ENCODE results near the gene CNNM4. TPM values are rescaled to one million over a fixed set of nuclear protein-coding genes. Genes with fewer than 3 reads are reported as not detected.

The CNNM4 gene
- total RNA-seq, 1 experiment from 2014 or later, result 14.0 TPM

DNA sequence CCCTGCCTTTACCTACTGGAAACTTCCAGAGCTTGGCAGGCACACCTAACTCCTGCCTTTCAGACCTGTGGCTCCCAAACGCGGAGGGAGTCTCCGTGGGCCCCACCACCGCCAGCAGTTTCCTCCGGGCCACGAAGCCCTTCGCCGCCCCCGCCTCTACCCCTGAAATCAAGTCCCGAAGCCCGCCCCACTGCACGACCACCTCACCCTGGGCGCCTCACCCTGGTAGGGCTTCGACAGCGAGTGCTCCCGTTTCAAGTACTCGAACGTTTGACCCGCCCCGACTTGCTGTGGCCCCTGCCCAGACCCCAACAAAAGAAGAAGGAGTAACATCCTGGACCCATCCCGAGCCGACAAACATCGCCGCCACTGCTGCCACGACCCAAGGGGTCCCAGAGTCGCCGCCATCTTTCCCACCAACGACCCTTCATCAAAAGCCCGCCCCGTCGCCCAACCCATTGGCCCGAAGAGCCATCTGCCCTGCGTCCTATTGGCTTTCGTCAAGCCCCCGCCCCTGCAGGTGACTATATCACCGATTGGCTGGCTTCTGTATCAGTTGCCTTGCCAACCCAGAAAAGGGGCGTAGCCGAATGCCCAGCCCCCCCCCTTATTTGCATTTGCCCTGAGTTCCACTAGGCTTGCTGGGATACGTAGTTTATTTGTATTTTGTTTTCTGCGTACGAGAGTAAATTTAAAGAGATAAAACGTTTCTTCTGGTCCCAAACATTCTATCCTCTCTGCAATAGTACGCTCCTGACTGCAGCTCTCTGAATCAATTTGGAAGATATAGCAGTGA lies 20.9 kb upstream of the CNNM4 start, which contains the start of gene LMAN2L (continued):
- no peak for TF ChIP-seq ZNF317 (CRISPR knock-in tag; IDR thresholded peaks at IDR 0.05; ENCODE audit: borderline replicate concordance, low read depth)
- TF ChIP-seq, protein P1, sequence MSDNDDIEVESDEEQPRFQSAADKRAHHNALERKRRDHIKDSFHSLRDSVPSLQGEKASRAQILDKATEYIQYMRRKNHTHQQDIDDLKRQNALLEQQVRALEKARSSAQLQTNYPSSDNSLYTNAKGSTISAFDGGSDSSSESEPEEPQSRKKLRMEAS (CRISPR knock-in tag; IDR thresholded peaks at IDR 0.05), result 0 out of 2 replicates have a peak, but pooled peaks have one; percentile 46
- TF ChIP-seq FOXK1 (CRISPR knock-in tag; IDR thresholded peaks at IDR 0.05), result peak; percentile 45; the same call in 1 of the 2 replicates
- TF ChIP-seq SP1 (CRISPR knock-in tag; conservative IDR thresholded peaks at IDR 0.05), result peak; percentile 90
- TF ChIP-seq, protein P2, sequence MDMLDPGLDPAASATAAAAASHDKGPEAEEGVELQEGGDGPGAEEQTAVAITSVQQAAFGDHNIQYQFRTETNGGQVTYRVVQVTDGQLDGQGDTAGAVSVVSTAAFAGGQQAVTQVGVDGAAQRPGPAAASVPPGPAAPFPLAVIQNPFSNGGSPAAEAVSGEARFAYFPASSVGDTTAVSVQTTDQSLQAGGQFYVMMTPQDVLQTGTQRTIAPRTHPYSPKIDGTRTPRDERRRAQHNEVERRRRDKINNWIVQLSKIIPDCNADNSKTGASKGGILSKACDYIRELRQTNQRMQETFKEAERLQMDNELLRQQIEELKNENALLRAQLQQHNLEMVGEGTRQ (CRISPR knock-in tag; IDR thresholded peaks at IDR 0.05), result peak; percentile 66
- 0 out of 2 replicates have a peak, but pooled peaks have one; percentile 43 for TF ChIP-seq NFE2L1 (CRISPR knock-in tag; IDR thresholded peaks at IDR 0.05)

DNA sequence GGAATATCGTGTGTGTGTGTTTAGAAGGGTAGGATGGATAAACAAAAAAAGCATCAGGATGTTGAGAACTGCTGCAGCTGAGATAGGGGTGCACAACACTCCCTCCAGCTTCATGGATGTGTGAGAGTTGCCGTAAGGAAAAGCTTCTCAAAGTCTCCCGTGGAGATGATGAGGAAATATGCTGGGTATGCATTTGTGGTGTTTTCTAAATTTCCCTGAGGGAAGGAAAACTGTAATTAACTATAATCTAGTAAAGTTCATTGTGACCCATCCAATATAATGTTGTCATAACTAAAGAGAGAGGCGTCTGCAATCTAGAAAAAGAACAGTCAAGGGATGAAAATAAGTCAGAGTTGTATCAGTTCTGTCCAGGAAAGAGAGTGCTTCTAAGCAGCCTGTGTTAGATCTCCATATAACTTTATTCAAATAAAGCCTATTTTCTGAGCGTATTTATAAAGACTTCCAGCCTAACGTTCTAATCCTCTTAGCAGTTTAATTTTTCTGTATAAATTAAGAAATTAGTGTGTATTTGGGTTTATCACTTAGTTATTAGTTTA lies 13.6 kb upstream of the CNNM4 start:
- TF ChIP-seq FOXJ3 (CRISPR knock-in tag; IDR thresholded peaks at IDR 0.05; ENCODE audit: borderline replicate concordance) (no peak), ZNF138 (CRISPR knock-in tag; conservative IDR thresholded peaks at IDR 0.05) (no peak)
- TF ChIP-seq, protein P3, sequence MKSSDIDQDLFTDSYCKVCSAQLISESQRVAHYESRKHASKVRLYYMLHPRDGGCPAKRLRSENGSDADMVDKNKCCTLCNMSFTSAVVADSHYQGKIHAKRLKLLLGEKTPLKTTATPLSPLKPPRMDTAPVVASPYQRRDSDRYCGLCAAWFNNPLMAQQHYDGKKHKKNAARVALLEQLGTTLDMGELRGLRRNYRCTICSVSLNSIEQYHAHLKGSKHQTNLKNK (CRISPR knock-in tag; IDR thresholded peaks at IDR 0.05), result no peak
- TF ChIP-seq, protein P4, sequence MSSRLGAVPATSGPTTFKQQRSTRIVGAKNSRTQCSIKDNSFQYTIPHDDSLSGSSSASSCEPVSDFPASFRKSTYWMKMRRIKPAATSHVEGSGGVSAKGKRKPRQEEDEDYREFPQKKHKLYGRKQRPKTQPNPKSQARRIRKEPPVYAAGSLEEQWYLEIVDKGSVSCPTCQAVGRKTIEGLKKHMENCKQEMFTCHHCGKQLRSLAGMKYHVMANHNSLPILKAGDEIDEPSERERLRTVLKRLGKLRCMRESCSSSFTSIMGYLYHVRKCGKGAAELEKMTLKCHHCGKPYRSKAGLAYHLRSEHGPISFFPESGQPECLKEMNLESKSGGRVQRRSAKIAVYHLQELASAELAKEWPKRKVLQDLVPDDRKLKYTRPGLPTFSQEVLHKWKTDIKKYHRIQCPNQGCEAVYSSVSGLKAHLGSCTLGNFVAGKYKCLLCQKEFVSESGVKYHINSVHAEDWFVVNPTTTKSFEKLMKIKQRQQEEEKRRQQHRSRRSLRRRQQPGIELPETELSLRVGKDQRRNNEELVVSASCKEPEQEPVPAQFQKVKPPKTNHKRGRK (CRISPR knock-in tag; IDR thresholded peaks at IDR 0.05; ENCODE audit: borderline replicate concordance), result no peak
- H3K9me3 Mint-ChIP-seq, result no peaks in the 10 kb centered on the region
- H3K36me3 Mint-ChIP-seq, result no peaks in the 10 kb centered on the region
- CTCF ChIA-PET, result no interaction called here
- H3K4me1 Mint-ChIP-seq, result peaks cover 9% of the 10 kb centered on the region
- H3K27me3 Mint-ChIP-seq (ENCODE audit: low read depth), result no peaks in the 10 kb centered on the region; the same call in 1 of the 2 replicates
- H3K4me3 Mint-ChIP-seq, result no peak overlapping the region
- no peak overlapping the region for H3K27ac Mint-ChIP-seq
- ATAC-seq (no peak), DNase-seq (ENCODE audit: low spot score) (no peak)
- POLR2A ChIA-PET, result no interaction called here

DNA sequence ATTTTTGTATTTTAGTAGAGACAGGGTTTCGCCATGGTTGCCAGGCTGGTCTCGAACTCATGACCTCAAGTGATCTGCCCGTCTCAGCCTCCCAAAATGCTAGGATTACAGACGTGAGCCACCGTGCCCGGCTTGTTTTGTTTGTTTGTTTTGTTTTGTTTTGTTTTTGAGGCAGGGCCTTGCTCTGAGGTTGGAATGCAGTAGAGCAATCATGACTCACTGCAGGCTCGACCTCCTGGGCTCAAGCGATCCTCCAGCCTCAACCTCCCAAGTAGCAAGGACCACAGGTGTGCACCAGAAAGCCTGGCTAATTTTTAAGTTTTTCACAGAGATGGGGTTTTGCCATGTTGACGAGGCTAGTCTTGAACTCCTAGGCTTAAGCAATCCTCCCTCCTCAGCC lies 8.9 kb upstream of the CNNM4 start:
- ATAC-seq (no peak), DNase-seq (ENCODE audit: low spot score) (no peak)
- no peaks in the 10 kb centered on the region for H3K36me3 Mint-ChIP-seq
- POLR2A ChIA-PET, result no interaction called here
- CTCF ChIA-PET, result no interaction called here
- no peaks in the 10 kb centered on the region for H3K9me3 Mint-ChIP-seq
- H3K4me3 Mint-ChIP-seq, result no peak overlapping the region
- no peak overlapping the region for H3K27ac Mint-ChIP-seq
- H3K27me3 Mint-ChIP-seq (ENCODE audit: low read depth), result no peaks in the 10 kb centered on the region; the same call in 1 of the 2 replicates
- no peaks in the 10 kb centered on the region for H3K4me1 Mint-ChIP-seq
- TF ChIP-seq MXD4 (CRISPR knock-in tag; IDR thresholded peaks at IDR 0.05; ENCODE audit: borderline replicate concordance) (no peak), ZNF423 (CRISPR knock-in tag; IDR thresholded peaks at IDR 0.05) (no peak), SMAD4 (CRISPR knock-in tag; IDR thresholded peaks at IDR 0.05) (no peak), JAZF1 (CRISPR knock-in tag; IDR thresholded peaks at IDR 0.05) (no peak), RORB (CRISPR knock-in tag; IDR thresholded peaks at IDR 0.05) (no peak), OVOL2 (CRISPR knock-in tag; IDR thresholded peaks at IDR 0.05; ENCODE audit: borderline replicate concordance) (no peak), FOXP1 (CRISPR knock-in tag; IDR thresholded peaks at IDR 0.05; ENCODE audit: borderline replicate concordance) (no peak), SOX15 (CRISPR knock-in tag; IDR thresholded peaks at IDR 0.05) (no peak)
- TF ChIP-seq, protein P5, sequence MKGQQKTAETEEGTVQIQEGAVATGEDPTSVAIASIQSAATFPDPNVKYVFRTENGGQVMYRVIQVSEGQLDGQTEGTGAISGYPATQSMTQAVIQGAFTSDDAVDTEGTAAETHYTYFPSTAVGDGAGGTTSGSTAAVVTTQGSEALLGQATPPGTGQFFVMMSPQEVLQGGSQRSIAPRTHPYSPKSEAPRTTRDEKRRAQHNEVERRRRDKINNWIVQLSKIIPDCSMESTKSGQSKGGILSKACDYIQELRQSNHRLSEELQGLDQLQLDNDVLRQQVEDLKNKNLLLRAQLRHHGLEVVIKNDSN (CRISPR knock-in tag; IDR thresholded peaks at IDR 0.05), result no peak
- TF ChIP-seq, protein P6, sequence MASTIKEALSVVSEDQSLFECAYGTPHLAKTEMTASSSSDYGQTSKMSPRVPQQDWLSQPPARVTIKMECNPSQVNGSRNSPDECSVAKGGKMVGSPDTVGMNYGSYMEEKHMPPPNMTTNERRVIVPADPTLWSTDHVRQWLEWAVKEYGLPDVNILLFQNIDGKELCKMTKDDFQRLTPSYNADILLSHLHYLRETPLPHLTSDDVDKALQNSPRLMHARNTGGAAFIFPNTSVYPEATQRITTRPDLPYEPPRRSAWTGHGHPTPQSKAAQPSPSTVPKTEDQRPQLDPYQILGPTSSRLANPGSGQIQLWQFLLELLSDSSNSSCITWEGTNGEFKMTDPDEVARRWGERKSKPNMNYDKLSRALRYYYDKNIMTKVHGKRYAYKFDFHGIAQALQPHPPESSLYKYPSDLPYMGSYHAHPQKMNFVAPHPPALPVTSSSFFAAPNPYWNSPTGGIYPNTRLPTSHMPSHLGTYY (CRISPR knock-in tag; IDR thresholded peaks at IDR 0.05), result no peak
- TF ChIP-seq, protein P7, sequence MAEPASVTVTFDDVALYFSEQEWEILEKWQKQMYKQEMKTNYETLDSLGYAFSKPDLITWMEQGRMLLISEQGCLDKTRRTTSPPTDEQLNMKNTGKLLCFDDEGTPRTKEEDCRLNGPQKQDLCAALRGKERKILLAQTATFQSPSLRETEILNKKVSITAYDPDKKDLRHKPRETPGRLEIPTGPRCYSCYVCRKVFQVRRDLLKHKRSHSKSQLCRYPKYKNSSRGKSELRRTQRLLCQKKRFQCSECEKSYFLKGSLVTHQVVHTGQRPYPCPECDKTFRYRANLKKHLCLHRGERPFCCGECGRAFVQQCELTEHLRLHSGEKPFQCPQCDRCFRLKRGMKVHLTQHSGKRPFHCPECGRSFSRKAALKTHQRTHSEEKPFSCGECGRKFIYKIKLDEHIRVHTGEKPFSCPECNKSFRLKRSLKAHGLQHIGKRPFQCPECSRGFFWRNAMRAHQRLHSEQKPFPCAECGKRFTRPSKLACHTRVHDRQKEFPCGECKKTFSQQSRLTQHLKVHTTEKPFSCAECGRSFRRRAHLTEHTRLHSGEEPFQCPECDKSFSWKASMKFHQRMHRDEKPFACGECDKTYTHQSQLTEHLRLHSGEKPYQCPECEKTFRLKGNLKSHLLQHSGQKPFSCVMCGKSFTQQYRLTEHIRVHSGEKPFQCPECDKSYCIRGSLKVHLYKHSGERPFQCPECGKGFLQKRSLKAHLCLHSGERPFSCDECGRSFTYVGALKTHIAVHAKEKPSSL (CRISPR knock-in tag; conservative IDR thresholded peaks at IDR 0.05), result no peak
- TF ChIP-seq, protein P2 (CRISPR knock-in tag; IDR thresholded peaks at IDR 0.05), result no peak
- TF ChIP-seq, protein P3 (CRISPR knock-in tag; IDR thresholded peaks at IDR 0.05), result no peak

Data from WTC11 (cell line).